CD4-positive, alpha-beta T cell treated with Interleukin-17A for 1 hour (primary cell): ENCODE results near the gene ZNF610.

Experiments
- DNase-seq: peaks from one replicate; pipeline ENCODE4 v3.0.0-alpha.2; 2020

Gene ZNF610

GRCh38 chr19:52398081-52398441 lies 62.0 kb downstream of the ZNF610 start:
- no peak for DNase-seq

GRCh38 chr19:52410276-52410675 lies 74.2 kb downstream of the ZNF610 start:
- DNase-seq = no peak

GRCh38 chr19:52415711-52416110 lies 79.7 kb downstream of the ZNF610 start:
- DNase-seq = no peak
